Measurements from ENCODE around the gene MCEMP1.

Gene MCEMP1

GRCh38 chr19:7691497-7691896 is 14.6 kb downstream of the MCEMP1 start:
- no peak for TF ChIP-seq ZFX (IDR thresholded peaks at IDR 0.05; ENCODE audit: borderline replicate concordance)
- TF ChIP-seq CTCF (IDR thresholded peaks at IDR 0.05) = no peak

GRCh38 chr19:7692417-7693088 is 15.7 kb downstream of the MCEMP1 start:
- TF ChIP-seq ZFX (IDR thresholded peaks at IDR 0.05; ENCODE audit: borderline replicate concordance) (no peak), CTCF (IDR thresholded peaks at IDR 0.05) (no peak)
- no peak overlapping the region for H3K27ac ChIP-seq

More at GRCh38 chr19:7691497-7691896, 14.6 kb downstream of the MCEMP1 start:
- H3K27ac ChIP-seq = no peak overlapping the region

- H3K27ac ChIP-seq = no peak overlapping the region
- TF ChIP-seq CTCF (IDR thresholded peaks at IDR 0.05) (no peak), ZFX (IDR thresholded peaks at IDR 0.05; ENCODE audit: borderline replicate concordance) (no peak)
Observed at GRCh38 chr19:7694499-7694898, 17.6 kb downstream of the MCEMP1 start.

GRCh38 chr19:7697721-7698287 is 20.9 kb downstream of the MCEMP1 start:
- H3K27ac ChIP-seq = no peak overlapping the region
- no peak for TF ChIP-seq ZFX (IDR thresholded peaks at IDR 0.05; ENCODE audit: borderline replicate concordance)
- no peak for TF ChIP-seq CTCF (IDR thresholded peaks at IDR 0.05)

GRCh38 chr19:7698583-7698982 is 21.7 kb downstream of the MCEMP1 start:
- H3K27ac ChIP-seq = no peak overlapping the region
- no peak for TF ChIP-seq CTCF (IDR thresholded peaks at IDR 0.05)
- no peak for TF ChIP-seq ZFX (IDR thresholded peaks at IDR 0.05; ENCODE audit: borderline replicate concordance)

GRCh38 chr19:7699003-7699402 is 22.1 kb downstream of the MCEMP1 start:
- TF ChIP-seq ZFX (IDR thresholded peaks at IDR 0.05; ENCODE audit: borderline replicate concordance) (no peak), CTCF (IDR thresholded peaks at IDR 0.05) (no peak)
- no peak overlapping the region for H3K27ac ChIP-seq
